GM21447 (cell line): ENCODE results near the gene CISTR.
"Not testable (repeated sequence)": the region's sequence is repeated elsewhere in the genome, so short reads cannot be mapped to it uniquely, and the experiment has no call there.

Source experiments
- ATAC-seq: cut with Tn5 transposase; IDR thresholded peaks from one replicate; pipeline ENCODE4 v1.9.1; 2021; ENCODE audit not compliant: unreplicated experiment

The CISTR gene

DNA sequence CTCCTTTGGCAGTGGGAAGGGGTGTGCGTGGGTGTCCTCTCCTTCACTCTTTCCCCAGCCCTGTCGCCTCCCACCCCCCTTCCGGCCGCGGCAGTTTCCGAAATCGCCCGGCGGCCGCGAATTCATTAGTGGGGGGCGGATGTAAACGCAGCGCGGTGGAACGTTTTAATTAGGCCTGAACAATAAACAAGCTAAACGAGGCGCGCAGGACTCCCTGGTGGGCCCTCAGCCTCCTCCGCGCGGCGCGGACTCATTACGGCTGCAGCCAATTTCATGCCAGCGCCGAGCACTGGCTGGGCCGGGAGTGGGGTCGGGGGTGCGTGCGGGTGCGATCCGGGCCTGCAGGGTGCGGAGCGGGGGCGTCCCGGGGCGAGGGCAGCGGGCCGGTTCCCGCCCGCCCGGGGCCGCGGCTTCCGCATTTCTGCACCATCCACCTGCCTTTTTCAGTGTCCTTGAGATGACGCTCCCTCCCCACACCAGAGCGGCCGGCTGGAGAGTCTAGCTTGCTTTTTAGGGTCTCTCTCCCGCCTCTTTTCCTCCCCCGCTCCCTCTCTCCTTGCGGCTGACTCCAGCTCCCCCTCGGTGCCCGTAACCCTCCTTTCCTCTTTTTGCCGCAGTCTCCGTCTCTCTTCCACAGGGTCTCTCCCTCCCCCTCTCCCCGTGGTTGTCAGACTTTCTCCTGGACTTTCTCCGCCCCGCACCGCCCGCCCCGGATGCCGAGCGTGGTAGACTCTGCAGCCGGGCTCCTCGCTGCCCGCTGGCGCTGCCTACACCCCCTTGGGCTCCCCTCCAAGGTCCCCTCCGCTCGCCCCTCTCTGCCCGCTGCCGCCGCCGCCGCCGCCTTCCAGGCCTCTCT is at the start of gene CISTR:
CISTR (minus strand) TSS at position 644 of the 856 bp plus-strand sequence.
- ATAC-seq, result no peak

- ATAC-seq, result no peak
These were observed 46.8 kb upstream of the CISTR start for GRCh38 chr12:53798575-53798974.

DNA sequence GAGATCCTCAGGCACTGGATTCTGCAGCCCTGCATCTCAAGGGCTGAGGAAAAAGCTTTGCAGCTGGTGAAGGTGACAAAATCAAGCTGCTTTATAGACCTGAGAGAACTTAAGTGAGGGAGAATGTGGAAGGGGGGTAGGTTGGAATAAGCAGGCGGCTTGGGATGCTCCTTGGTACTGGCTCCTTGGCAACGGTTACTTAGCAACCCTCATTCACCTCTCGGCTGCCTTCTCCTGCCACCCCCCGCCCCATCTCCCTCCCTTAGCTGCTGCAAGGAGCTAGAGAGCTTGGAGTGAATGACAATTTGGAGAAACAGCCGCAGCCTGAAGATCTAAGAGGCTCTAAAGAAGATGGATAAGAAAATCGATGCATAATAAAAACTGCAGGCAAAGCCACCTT is 44.1 kb upstream of the CISTR start:
- ATAC-seq, result no peak

DNA sequence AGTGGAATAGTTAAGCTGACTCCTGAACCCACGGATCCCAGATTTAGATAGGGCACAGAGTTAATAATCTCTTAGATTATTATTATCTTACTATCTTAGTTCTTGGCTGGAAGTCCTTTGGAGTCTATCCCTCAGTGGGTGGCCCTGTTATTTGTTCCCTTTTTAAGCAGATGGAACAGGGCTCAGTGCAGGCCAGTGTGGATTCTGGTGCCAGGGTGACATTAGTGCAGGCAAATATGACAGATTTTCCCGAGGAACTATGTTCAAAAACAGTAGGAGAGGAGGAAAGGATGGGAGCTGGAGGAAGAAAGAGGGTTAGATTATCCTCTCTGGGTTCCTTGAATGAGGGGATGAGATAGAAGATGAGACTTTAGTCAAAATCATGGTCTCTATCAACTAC is 41.4 kb upstream of the CISTR start:
- ATAC-seq, result no peak

DNA sequence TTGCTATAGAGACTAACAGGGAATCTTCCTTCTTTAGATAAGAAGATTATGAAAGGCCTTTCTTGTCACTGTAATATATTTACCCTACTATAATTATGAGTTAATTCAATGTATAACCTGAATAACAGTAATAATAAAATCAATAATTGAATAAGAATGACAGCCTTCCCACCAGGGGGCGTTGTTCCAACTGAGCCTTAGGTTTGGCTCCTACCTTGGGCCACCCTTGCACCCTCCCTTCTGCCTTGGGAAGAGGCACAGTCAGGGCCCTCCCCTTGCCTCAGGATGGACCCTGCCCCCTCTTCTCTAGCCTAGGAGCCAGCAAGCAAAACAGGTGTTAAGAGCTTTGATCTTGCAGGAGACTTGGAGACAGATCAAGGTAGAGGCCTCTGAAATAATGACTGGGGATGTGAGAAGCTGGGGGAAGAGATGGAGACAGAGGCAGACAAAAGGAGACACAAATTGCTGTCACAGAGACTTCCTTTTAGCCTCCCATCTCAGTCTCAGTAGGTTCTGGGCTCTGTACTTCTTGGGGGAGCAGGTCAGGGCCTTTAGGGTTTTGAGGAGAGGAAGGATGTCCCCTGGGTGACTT is 40.1 kb upstream of the CISTR start:
- ATAC-seq, result no peak

- ATAC-seq, result no peak
These were observed 37.8 kb upstream of the CISTR start for GRCh38 chr12:53789570-53789969.

GRCh38 chr12:53788892-53789291 is 37.1 kb upstream of the CISTR start:
- no peak for ATAC-seq

DNA sequence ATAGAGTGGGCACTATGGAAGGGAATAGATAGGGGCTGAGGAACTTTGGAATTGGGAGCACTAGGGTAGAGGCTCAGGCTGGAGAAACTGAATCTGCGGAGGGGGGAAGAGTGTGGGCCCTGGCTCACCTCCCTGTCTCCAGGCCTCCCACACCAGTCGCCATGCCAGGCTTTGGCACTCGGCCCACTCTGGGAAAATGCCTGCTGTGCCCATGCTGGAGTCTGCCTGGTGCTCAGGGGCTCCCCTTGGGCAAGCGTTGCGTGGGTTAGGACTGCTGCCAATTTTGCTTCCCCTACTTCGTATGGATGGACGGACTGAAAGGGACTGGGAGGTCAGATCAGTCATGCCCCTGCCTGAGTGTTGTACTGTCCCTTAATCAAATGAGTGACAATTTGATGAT is 34.6 kb upstream of the CISTR start:
- no peak for ATAC-seq

- no peak for ATAC-seq
These were observed 33.4 kb upstream of the CISTR start for GRCh38 chr12:53785161-53785560.

GRCh38 chr12:53782093-53782703 is 30.4 kb upstream of the CISTR start:
- ATAC-seq, result no peak

DNA sequence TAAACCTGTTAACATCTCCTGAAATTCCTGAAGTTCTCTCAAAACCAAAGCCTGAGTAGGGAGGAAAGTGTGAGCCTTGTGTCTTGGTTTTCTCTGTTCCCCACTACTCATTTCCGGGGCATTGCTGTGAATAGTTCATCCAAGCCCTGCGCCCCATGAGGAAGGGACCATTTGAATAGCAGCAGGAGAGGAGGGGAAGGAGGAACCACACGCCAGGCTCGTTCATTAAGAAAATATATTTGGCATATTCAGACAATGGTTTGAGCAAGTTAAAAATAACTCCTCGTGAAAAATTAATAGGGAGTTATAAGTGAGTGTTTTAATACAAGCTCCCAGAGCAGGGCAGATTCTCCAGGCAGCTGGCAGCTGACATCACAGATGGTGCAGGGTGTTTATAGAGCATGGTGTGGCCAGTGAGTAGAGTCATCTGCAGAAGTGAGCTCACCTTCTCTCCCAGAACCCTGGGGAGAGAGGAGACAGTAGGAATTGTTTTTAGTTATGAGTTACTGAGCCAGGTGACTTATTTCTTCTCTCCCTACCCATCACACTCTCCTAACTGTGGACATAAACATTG is 29.5 kb upstream of the CISTR start:
- no peak for ATAC-seq

- ATAC-seq, result no peak
These were observed 28.5 kb upstream of the CISTR start for GRCh38 chr12:53780323-53780722.

GRCh38 chr12:53779679-53780078 is 27.9 kb upstream of the CISTR start:
- not testable (repeated sequence) for ATAC-seq

GRCh38 chr12:53777936-53778644 is 26.3 kb upstream of the CISTR start:
- no peak for ATAC-seq

DNA sequence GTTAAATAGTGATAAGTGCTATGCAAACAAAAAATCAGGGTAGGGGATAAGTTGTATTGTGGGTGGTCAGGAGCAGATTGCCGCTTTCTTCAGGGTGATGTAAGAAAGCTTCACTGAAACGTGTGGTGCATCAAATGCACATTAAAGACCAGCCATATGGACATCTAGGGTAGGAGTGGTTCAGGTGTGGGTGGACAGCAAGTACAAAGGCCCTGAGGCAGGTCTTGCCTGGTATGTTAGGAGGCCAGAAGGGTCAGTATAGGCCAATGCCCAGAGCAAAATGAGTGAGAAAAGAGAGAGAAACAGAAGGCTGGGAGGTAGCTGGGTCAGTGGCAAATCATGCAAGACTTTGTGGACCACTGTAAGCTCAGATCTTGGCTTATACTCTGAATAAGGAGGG is 25.6 kb upstream of the CISTR start:
- ATAC-seq, result no peak

- no peak for ATAC-seq
These were observed 25.1 kb upstream of the CISTR start for GRCh38 chr12:53776872-53777271.

DNA sequence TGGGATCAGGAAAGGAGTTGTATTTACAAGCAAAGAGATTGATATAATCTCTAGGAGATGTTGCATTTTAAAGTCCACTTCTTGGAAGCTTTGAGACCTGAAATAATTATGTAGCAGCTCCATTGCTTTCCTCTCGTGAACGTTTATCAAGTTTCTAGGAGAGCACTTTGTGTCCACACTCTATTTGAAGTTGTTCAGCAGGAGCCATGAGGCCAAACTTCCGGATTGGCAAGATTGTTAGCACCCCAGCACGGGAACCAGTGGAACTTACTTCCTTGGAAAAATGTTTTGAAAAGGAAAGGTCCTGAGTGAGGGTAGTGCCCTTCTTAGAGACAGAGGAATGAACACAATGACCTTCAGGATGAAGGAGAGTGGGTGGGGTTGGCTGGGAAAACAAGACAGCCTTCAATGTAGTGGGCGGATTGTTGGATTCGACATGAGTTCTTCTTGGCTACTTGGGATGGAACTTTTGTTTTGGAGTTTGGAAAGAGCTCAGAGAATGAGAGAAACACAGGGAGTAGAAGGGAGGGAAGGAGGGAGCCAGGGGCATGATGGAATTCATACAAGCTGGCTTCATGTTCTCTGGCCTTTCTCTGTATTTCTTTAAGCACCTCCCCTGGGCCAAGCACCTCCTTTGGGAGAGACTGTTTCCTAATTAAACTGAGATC is 23.8 kb upstream of the CISTR start:
- no peak for ATAC-seq

GRCh38 chr12:53770281-53770680 is 18.5 kb upstream of the CISTR start:
- ATAC-seq, result no peak

- ATAC-seq, result no peak
These were observed 17.2 kb upstream of the CISTR start for GRCh38 chr12:53768976-53769375.

- ATAC-seq, result no peak
These were observed 15.1 kb upstream of the CISTR start for GRCh38 chr12:53766881-53767280.

GRCh38 chr12:53765891-53766290 is 14.1 kb upstream of the CISTR start:
- ATAC-seq, result no peak
